D721Med (cell line): ENCODE results near the gene CDC14B.

Experiments
- DNase-seq: peaks from one replicate; pipeline ENCODE4 v3.0.0; 2011; ENCODE audit warnings: low spot score; ENCODE audit not compliant: insufficient read length
- FAIRE-seq: peaks from 2 replicates; lab custom pipeline; 2011; peaks lifted over from hg19 to GRCh38; lab: Jason Lieb, UNC
- TF ChIP-seq, protein P1 (sequence below): IDR thresholded peaks from 2 replicates; pipeline ENCODE4 v1.5.1; 2012; ENCODE audit warnings: mild to moderate bottlenecking, control low read depth; ENCODE audit not compliant: insufficient read depth; ENCODE audit errors: missing control alignments

Gene CDC14B

DNA sequence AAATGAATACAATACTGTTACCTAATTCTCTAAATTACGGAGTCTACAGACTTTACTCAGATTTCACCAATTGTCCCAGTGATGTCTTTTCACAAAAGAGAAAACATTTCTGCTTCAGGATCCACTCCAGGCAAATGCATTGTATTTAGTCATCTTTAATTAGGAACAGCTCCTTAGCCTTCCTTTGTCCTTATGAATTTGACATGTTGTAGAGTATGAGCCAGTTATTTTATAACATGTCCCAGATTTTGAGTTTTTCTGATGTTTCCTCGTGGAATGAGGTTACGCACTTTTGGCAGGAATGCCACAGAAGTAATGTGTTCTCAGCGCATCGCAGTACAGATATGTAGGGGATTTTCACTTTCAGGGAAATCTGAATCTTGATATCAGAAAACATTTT is 159.2 kb downstream of the CDC14B start:
- TF ChIP-seq, protein P1, sequence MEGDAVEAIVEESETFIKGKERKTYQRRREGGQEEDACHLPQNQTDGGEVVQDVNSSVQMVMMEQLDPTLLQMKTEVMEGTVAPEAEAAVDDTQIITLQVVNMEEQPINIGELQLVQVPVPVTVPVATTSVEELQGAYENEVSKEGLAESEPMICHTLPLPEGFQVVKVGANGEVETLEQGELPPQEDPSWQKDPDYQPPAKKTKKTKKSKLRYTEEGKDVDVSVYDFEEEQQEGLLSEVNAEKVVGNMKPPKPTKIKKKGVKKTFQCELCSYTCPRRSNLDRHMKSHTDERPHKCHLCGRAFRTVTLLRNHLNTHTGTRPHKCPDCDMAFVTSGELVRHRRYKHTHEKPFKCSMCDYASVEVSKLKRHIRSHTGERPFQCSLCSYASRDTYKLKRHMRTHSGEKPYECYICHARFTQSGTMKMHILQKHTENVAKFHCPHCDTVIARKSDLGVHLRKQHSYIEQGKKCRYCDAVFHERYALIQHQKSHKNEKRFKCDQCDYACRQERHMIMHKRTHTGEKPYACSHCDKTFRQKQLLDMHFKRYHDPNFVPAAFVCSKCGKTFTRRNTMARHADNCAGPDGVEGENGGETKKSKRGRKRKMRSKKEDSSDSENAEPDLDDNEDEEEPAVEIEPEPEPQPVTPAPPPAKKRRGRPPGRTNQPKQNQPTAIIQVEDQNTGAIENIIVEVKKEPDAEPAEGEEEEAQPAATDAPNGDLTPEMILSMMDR, result no peak
- FAIRE-seq, result no peak
- no peak for DNase-seq

DNA sequence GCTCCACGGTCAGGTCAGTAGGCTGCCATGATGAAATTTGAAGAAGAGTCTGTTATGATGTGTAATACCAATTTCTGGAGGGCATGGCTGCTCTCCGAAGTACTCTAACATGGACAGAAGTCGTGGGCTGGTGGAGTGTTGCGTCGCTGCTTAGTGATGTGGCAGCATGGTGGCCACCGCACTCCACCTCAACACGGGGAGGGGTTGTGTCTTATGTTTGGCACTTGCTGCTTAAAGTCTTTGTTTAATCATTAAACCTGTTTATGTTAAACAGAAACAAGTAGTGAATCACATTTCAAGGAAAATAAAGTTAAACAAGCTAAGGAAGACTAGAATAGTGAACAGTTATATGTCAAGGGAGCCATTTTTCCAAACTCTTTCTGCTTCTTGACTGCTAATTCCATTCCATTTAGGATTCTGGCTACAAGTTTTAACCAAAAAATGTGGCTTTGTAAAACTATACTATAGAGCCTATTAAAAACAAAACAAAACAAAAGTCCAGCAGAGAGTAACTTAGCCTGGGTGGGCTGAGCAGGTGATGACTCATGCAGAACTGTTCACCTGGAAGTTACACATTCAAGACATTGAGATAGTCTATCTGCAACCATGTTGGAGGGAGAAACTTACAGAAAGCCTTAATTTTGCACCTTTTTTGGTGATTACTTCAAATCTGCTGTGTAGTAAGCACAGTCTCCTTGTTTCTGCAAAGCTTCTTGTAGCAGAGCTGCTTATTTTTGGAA is 160.2 kb downstream of the CDC14B start:
- DNase-seq (no peak), FAIRE-seq (no peak)
- TF ChIP-seq, protein P1, result no peak

DNA sequence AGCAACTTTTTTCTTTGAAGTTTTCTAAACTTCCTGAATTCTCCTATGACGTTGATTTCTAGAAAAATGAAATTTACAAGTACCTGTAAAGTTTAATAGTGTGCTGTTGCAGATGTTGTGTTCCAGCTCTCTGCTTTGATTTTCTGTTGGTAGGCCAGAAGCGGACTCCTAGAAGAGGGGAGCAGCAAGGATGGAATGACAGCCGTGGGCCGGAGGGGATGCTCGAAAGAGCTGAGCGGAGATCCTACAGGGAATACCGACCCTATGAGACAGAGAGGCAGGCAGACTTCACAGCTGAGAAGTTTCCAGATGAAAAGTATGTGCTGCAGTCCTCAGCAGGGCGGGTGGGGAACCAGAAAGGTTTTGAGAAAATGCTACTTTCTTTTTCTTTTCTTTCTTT is 161.4 kb downstream of the CDC14B start:
- TF ChIP-seq, protein P1, result no peak
- FAIRE-seq (no peak), DNase-seq (no peak)

DNA sequence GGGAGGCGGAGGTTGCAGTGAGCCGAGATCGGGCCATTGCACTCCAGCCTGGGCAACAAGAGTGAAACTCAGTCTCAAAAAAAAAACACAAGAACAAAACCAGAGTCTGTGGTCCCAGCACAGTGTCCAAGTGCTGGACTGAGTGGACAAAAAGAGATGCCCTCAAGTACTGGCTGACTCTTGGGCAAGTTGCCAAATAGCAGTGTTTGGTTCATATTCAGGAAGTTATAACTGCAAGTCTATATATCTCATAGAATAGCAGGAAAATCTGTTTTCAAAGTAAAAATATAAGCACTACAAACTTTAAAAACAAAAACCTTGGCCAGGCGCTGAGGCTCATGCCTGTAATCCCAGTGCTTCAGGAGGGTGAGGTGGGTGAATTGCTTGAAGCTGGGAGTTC is 162.4 kb downstream of the CDC14B start:
- no peak for FAIRE-seq
- TF ChIP-seq, protein P1, result no peak

DNA sequence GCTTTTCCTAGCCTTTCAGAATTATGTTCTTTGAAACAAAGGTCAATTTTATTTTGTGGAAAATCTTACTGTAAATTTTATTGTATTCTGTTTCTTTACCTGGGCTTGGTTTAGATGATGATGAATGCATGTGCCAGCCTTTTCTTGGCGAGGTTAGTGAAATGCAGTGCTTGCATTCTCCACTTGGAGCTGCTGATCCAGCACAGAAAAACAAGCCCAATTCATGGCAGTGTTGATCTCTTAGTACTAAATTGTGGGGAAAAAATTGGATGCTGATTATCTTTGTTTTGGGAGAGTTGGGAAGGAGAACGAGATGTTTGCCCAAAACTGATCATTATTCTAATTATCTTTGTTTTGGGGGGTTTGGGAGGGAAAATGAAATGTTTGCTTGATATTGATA is 166.0 kb downstream of the CDC14B start:
- TF ChIP-seq, protein P1, result no peak
- DNase-seq, result no peak
- FAIRE-seq, result no peak

More for the DNA sequence above, 162.4 kb downstream of the CDC14B start:
- DNase-seq, result no peak

DNA sequence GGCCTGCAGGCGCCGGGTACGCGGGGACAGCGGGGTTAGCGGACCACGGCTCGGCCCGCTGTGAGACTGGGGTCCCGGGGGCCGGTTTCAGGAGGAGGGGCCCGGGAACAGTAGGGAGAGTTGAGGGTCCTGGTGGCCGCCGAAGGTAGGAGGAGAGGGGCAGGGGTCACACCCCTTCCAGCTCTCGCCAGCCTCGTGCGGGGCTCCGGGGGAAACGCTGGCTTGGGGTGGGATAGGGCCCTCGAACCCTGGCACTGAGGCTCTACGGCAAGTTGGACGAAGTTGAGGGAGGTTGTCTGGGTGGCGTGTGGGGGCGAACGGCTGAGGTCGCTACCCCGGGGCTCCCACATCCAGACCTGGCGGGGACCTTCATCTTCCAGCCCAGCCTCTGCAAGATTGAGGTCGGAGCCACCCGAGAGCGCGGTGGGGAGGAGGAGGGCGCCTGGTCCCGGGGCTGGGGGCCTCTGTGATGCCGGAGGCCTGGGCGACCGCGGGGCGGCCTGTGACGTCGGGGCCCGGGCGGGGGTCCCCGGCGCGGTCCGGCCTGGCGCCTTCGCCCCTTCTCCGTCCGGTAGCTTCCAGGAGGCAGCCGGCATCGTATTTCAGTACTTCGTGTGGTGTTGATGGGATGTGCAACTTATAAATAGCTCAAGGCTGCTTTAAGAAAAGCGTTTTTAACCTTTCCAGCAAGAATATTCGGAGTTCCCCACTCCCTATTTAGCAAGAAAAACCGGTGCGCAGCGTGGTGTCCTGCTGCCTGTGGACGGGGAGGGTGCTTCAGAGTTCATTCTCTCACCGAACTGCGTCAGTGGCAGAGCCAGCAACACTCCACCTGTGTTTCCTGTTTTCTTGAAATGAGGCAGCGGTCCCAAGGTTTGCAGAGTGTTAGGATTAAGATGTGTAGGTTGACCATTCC is 168.8 kb downstream of the CDC14B start:
- no peak for DNase-seq
- FAIRE-seq, result no peak
- TF ChIP-seq, protein P1, result no peak
